ENCODE results near the gene KIRREL3.

The KIRREL3 gene

GRCh38 chr11:126791446-126791845, 209.1 kb downstream of the KIRREL3 start:
- no peaks in the 10 kb centered on the region for H3K36me3 ChIP-seq (ENCODE audit: low read length)
- H4K20me1 ChIP-seq (ENCODE audit: low read depth, low read length), result no peaks in the 10 kb centered on the region
- no peak overlapping the region for H3K4me3 ChIP-seq (ENCODE audit: insufficient read depth, low read length, poor library complexity, severe bottlenecking)
- H3K27ac ChIP-seq (ENCODE audit: low read depth, low read length), result no peak overlapping the region
- H3F3A ChIP-seq (ENCODE audit: insufficient read depth), result no peaks in the 10 kb centered on the region
- TF ChIP-seq CTCF (IDR thresholded peaks at IDR 0.05; ENCODE audit: insufficient read depth, low read length, poor library complexity, severe bottlenecking) (no peak), EZH2phosphoT487 (conservative IDR thresholded peaks at IDR 0.05; ENCODE audit: low read length) (no peak)
- no peak overlapping the region for H3K9ac ChIP-seq (ENCODE audit: low read length)
- H3K27me3 ChIP-seq (ENCODE audit: low read length), result no peaks in the 10 kb centered on the region
- no peaks in the 10 kb centered on the region for H3K9me3 ChIP-seq (ENCODE audit: insufficient read depth, low read length)
- no peak overlapping the region for H2AFZ ChIP-seq (ENCODE audit: low read depth, low read length, severe bottlenecking)
- H3K4me2 ChIP-seq (ENCODE audit: low read depth, low read length, poor library complexity, severe bottlenecking), result no peak overlapping the region
- no peaks in the 10 kb centered on the region for H3K79me2 ChIP-seq (ENCODE audit: insufficient read depth, low read length)
- no peaks in the 10 kb centered on the region for H3K9me2 ChIP-seq (replicated peaks; ENCODE audit: insufficient read depth, low read length)

GRCh38 chr11:126790550-126791081, 210.0 kb downstream of the KIRREL3 start:
- Histone ChIP-seq H3K27ac (ENCODE audit: low read depth, low read length) (no peak overlapping the region), H3K27me3 (ENCODE audit: low read length) (no peaks in the 10 kb centered on the region), H3K9me3 (ENCODE audit: insufficient read depth, low read length) (no peaks in the 10 kb centered on the region), H2AFZ (ENCODE audit: low read depth, low read length, severe bottlenecking) (no peak overlapping the region), H3K4me2 (ENCODE audit: low read depth, low read length, poor library complexity, severe bottlenecking) (no peak overlapping the region), H3K4me3 (ENCODE audit: insufficient read depth, low read length, poor library complexity, severe bottlenecking) (no peak overlapping the region), H3K79me2 (ENCODE audit: insufficient read depth, low read length) (no peaks in the 10 kb centered on the region), H3K9me2 (replicated peaks; ENCODE audit: insufficient read depth, low read length) (no peaks in the 10 kb centered on the region), H3F3A (ENCODE audit: insufficient read depth) (no peaks in the 10 kb centered on the region), H3K36me3 (ENCODE audit: low read length) (no peaks in the 10 kb centered on the region), H3K9ac (ENCODE audit: low read length) (no peak overlapping the region), H4K20me1 (ENCODE audit: low read depth, low read length) (no peaks in the 10 kb centered on the region)
- TF ChIP-seq EZH2phosphoT487 (conservative IDR thresholded peaks at IDR 0.05; ENCODE audit: low read length) (no peak), CTCF (IDR thresholded peaks at IDR 0.05; ENCODE audit: insufficient read depth, low read length, poor library complexity, severe bottlenecking) (no peak)

- H3K9me3 ChIP-seq (ENCODE audit: insufficient read depth, low read length), result no peaks in the 10 kb centered on the region
- no peak overlapping the region for H3K9ac ChIP-seq (ENCODE audit: low read length)
- H2AFZ ChIP-seq (ENCODE audit: low read depth, low read length, severe bottlenecking), result no peak overlapping the region
- H3K36me3 ChIP-seq (ENCODE audit: low read length), result no peaks in the 10 kb centered on the region
- no peaks in the 10 kb centered on the region for H4K20me1 ChIP-seq (ENCODE audit: low read depth, low read length)
- TF ChIP-seq EZH2phosphoT487 (conservative IDR thresholded peaks at IDR 0.05; ENCODE audit: low read length) (no peak), CTCF (IDR thresholded peaks at IDR 0.05; ENCODE audit: insufficient read depth, low read length, poor library complexity, severe bottlenecking) (no peak)
- H3F3A ChIP-seq (ENCODE audit: insufficient read depth), result no peaks in the 10 kb centered on the region
- H3K27me3 ChIP-seq (ENCODE audit: low read length), result no peaks in the 10 kb centered on the region
- H3K4me3 ChIP-seq (ENCODE audit: insufficient read depth, low read length, poor library complexity, severe bottlenecking), result no peak overlapping the region
- no peak overlapping the region for H3K4me2 ChIP-seq (ENCODE audit: low read depth, low read length, poor library complexity, severe bottlenecking)
- no peaks in the 10 kb centered on the region for H3K9me2 ChIP-seq (replicated peaks; ENCODE audit: insufficient read depth, low read length)
- no peaks in the 10 kb centered on the region for H3K79me2 ChIP-seq (ENCODE audit: insufficient read depth, low read length)
- no peak overlapping the region for H3K27ac ChIP-seq (ENCODE audit: low read depth, low read length)
Measured at GRCh38 chr11:126782810-126783209, 217.8 kb downstream of the KIRREL3 start.

Data from SU-DHL-6 (cell line).